CD14-positive monocyte (primary cell): ENCODE results near the gene RASSF4. TPM values are rescaled to one million over a fixed set of nuclear protein-coding genes. Genes with fewer than 3 reads are reported as not detected.
A peak's percentile ranks its signal among the peaks of the same experiment; 100 is the strongest.

Experiments used
- DNase-seq, 3 donors: peaks; one replicate each; pipeline ENCODE4 v3.0.0-alpha.2; 2011 to 2022
- H2AFZ ChIP-seq: 2 replicates; pipeline ENCODE4 v1.6.0; 2012; ENCODE audit warnings: mild to moderate bottlenecking, low read depth, low read length, inconsistent platforms; ENCODE audit not compliant: insufficient read depth, poor library complexity, severe bottlenecking
- H3K27ac ChIP-seq, 2 donors: 1 replicate in 1 of 2; 2 replicates in 1 of 2; pipeline ENCODE4 v1.5.1; 2012 to 2013; ENCODE audit warnings: low read length in 2 of 2, control low read depth in 1 of 2, inconsistent platforms in 1 of 2, low read depth in 1 of 2, mild to moderate bottlenecking in 1 of 2
- H3K27me3 ChIP-seq, 2 donors: one replicate each; pipeline versions ENCODE4 v1.6.0 to v1.6.1; 2011 to 2013; ENCODE audit warnings: low read length in 2 of 2; ENCODE audit not compliant: control insufficient read depth in 2 of 2, insufficient read depth in 2 of 2
- H3K36me3 ChIP-seq, 2 donors: replicated peaks in 1 of 2; 1 replicate in 1 of 2; 2 replicates in 1 of 2; pipeline versions ENCODE4 v1.5.1 to v1.6.1; 2012 to 2013; ENCODE audit warnings: low read length in 2 of 2, control low read depth in 1 of 2, inconsistent platforms in 1 of 2, mild to moderate bottlenecking in 1 of 2; ENCODE audit not compliant: insufficient read depth in 2 of 2, control insufficient read depth in 1 of 2
- H3K4me1 ChIP-seq, 2 donors: 1 replicate in 1 of 2; 2 replicates in 1 of 2; pipeline versions ENCODE4 v1.5.1 to v1.6.1; 2012 to 2013; ENCODE audit warnings: low read length in 2 of 2, control low read depth in 1 of 2, inconsistent platforms in 1 of 2, mild to moderate bottlenecking in 1 of 2, moderate library complexity in 1 of 2; ENCODE audit not compliant: insufficient read depth in 2 of 2, control insufficient read depth in 1 of 2
- H3K4me2 ChIP-seq: replicated peaks from 2 replicates; pipeline ENCODE3; 2012; ENCODE audit warnings: low read length, moderate library complexity, mild to moderate bottlenecking; ENCODE audit not compliant: poor library complexity, severe bottlenecking; ENCODE audit errors: extremely low read depth
- H3K4me3 ChIP-seq, 3 experiments: fragments of 200-600 bp in 1 of 3; sonication (generic) in 1 of 3; replicated peaks in 1 of 3; 1 replicate in 2 of 3; 2 replicates in 1 of 3; pipeline ENCODE4 v1.5.1; 2011 to 2013; ENCODE audit warnings: low read length in 3 of 3, mild to moderate bottlenecking in 3 of 3, control low read depth in 2 of 3, low read depth in 2 of 3, inconsistent platforms in 1 of 3, moderate library complexity in 1 of 3
- H3K79me2 ChIP-seq: 2 replicates; pipeline ENCODE4 v1.6.0; 2012; ENCODE audit warnings: mild to moderate bottlenecking, control low read depth, inconsistent platforms, low read length, moderate library complexity; ENCODE audit not compliant: insufficient read depth
- H3K9ac ChIP-seq: 2 replicates; pipeline ENCODE4 v1.6.0; 2017; ENCODE audit warnings: low read length, mild to moderate bottlenecking; ENCODE audit not compliant: insufficient read depth, poor library complexity, severe bottlenecking
- H3K9me3 ChIP-seq, 2 donors: replicated peaks in 1 of 2; 1 replicate in 1 of 2; 2 replicates in 1 of 2; pipeline versions ENCODE4 v1.5.1 to v1.6.1; 2012 to 2013; ENCODE audit warnings: low read length in 2 of 2, control low read depth in 1 of 2; ENCODE audit not compliant: control insufficient read depth in 1 of 2, insufficient read depth in 1 of 2
- H4K20me1 ChIP-seq: 2 replicates; pipeline ENCODE4 v1.6.0; 2012; ENCODE audit warnings: mild to moderate bottlenecking, low read length, control low read depth, moderate library complexity; ENCODE audit not compliant: insufficient read depth
- H3K27ac Mint-ChIP-seq, 7 donors: one replicate each; pipeline ENCODE4 v1.8.0; 2020; ENCODE audit warnings: mild to moderate bottlenecking in 7 of 7, mixed read lengths in 7 of 7, moderate library complexity in 6 of 7, inconsistent platforms in 2 of 7
- H3K27me3 Mint-ChIP-seq, 3 donors: one replicate each; pipeline ENCODE4 v1.8.0; 2021 to 2022; ENCODE audit warnings: low read depth in 3 of 3, mild to moderate bottlenecking in 3 of 3, mixed read lengths in 3 of 3, moderate library complexity in 3 of 3, inconsistent platforms in 1 of 3
- H3K36me3 Mint-ChIP-seq, 2 donors: one replicate each; pipeline ENCODE4 v1.8.0; 2020; ENCODE audit warnings: mixed read lengths in 2 of 2, inconsistent platforms in 1 of 2, mild to moderate bottlenecking in 1 of 2
- H3K4me1 Mint-ChIP-seq: one replicate; pipeline ENCODE4 v1.8.0; 2020; ENCODE audit warnings: mild to moderate bottlenecking, mixed read lengths
- H3K4me3 Mint-ChIP-seq, 2 donors: one replicate each; pipeline ENCODE4 v1.8.0; 2020; ENCODE audit warnings: mild to moderate bottlenecking in 2 of 2, mixed read lengths in 2 of 2, moderate library complexity in 1 of 2
- H3K9me3 Mint-ChIP-seq, 7 donors: one replicate each; pipeline ENCODE4 v1.8.0; 2020 to 2022; ENCODE audit warnings: mixed read lengths in 7 of 7, mild to moderate bottlenecking in 6 of 7, moderate library complexity in 6 of 7, inconsistent platforms in 2 of 7
- CTCF ChIP-seq: fragments of 200-600 bp; IDR thresholded peaks from one replicate; pipeline ENCODE4 v1.8.0; 2022; ENCODE audit warnings: antibody characterized with exemption, mild to moderate bottlenecking
- WGBS: methylation state at CpG from one replicate; pipeline ENCODE4 v1.1.5; 2013; ENCODE audit warnings: missing lambda C conversion rate; ENCODE audit not compliant: insufficient coverage; 5-methylcytosine and 5-hydroxymethylcytosine counted together
- intact Hi-C, 2 donors: fragments of 100-400 bp; cut with micrococcal nuclease; formaldehyde crosslinking; loops; one replicate each; pipeline versions ENCODE4 v1.15.0 to v1.15.1; 2023
- polyA plus RNA-seq, 3 donors: library from polyadenylated mRNA; depleted of rRNA in 1 of 3; unstranded in 2 of 3; stranded (reverse) in 1 of 3; fragments of 300-500 nt in 2 of 3; fragments of >200 nt in 1 of 3; fragmentation: Illumina TruSeq in 2 of 3; gene quantifications; 1 replicate in 2 of 3; 2 replicates in 1 of 3; pipeline ENCODE4 v1.2.3, GENCODE V29; 2012 to 2021

Gene RASSF4
- polyA plus RNA-seq, 3 donors, result 117 to 290 (median 120) TPM

DNA sequence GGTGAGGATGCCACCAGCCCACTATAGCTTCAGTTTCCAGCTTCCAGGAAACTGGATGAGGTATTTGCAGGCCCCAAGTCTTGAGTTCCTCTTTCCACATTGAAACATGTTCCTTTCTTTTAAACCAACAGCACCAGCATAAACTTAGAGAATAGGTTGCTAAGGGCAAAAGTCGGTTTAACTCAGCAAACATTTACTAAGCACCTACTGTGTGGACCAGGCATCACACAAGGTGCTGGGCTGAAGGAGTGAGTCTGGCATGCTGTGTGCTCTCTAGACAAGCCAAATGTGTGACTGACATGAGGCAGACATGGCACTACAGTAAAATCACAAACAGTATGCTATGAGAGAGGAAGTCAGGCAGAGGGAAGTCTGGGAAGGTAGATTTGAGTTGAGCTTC is 11.0 kb upstream of the RASSF4 start:
- peaks cover 0 to 4% (median 0%) of the 10 kb centered on the region in 3 donors for H3K27me3 Mint-ChIP-seq
- Histone ChIP-seq H3K9ac (no peak overlapping the region), H3K4me1 (peaks cover 52 to 59% of the 10 kb centered on the region in 2 donors), H2AFZ (no peak overlapping the region), H3K9me3 (peaks cover 0 to 6% of the 10 kb centered on the region in 2 donors), H3K79me2 (peaks cover 40% of the 10 kb centered on the region), H3K27me3 (no peaks in the 10 kb centered on the region), H4K20me1 (peaks cover 39% of the 10 kb centered on the region), H3K4me2 (peak overlapping the region; percentile 57), H3K36me3 (peaks cover 4 to 27% of the 10 kb centered on the region in 2 donors), H3K27ac (peak overlapping the region; percentile 66 to 76), H3K4me3 (peak overlapping the region in 1 of 3 experiments; percentile 38)
- intact Hi-C loops, result no loop called here
- WGBS, result no CpG with 5 or more reads among the region's 1 CpG
- peaks cover 63% of the 10 kb centered on the region for H3K4me1 Mint-ChIP-seq
- peaks cover 24 to 32% of the 10 kb centered on the region in 2 donors for H3K36me3 Mint-ChIP-seq
- DNase-seq, result peak in 2 of 3 donors; percentile 41 to 56
- peak overlapping the region in 1 of 2 donors; percentile 21 for H3K4me3 Mint-ChIP-seq
- peaks cover 6 to 10% (median 8%) of the 10 kb centered on the region in 7 donors for H3K9me3 Mint-ChIP-seq
- TF ChIP-seq CTCF, result no peak
- H3K27ac Mint-ChIP-seq, result peak overlapping the region; percentile 72 to 93 (median 89)

DNA sequence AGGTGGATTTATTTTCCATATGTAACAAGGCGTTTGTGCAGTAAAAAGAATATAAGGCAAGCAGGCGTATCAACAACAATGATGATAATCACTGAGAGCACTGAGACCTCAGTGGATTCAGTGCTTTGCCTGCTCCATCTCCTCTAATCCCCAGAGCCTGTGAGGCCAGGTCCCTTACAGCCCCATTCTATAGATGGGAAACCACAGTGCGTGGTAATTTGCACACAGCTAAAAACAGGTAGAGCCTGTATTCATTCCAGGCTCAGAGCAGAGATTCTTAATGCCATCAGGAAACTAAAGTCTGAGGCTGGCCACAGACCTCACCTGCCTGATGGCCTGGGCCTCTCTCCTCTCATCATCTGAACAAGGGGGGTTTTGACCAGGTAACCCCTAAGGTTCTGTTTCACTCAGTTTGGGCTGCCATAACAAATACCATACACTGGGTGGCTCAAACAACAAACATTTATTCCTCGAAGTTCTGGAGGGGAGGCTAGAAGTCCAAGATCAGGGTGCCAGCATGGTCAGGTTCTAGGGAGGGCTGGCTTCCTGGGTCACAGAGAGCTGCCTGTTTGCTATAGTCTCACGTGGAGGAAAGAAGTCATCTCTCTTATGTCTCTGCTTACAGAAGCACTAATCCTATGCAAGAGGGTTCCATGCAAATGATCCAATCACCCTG is 10.3 kb upstream of the RASSF4 start:
- Mint-ChIP-seq H3K36me3 (peaks cover 31 to 38% of the 10 kb centered on the region in 2 donors), H3K27ac (peak overlapping the region; percentile 72 to 93 (median 88)), H3K9me3 (peaks cover 3 to 7% (median 5%) of the 10 kb centered on the region in 7 donors), H3K4me1 (peaks cover 63% of the 10 kb centered on the region), H3K4me3 (peak overlapping the region in 1 of 2 donors; percentile 16), H3K27me3 (peaks cover 0 to 4% (median 0%) of the 10 kb centered on the region in 3 donors)
- H3K27ac ChIP-seq, result peak overlapping the region; percentile 66 to 76
- no peak overlapping the region for H2AFZ ChIP-seq
- peak overlapping the region in 1 of 3 experiments; percentile 38 for H3K4me3 ChIP-seq
- H4K20me1 ChIP-seq, result peaks cover 44% of the 10 kb centered on the region
- H3K27me3 ChIP-seq, result no peaks in the 10 kb centered on the region
- peaks cover 0 to 4% of the 10 kb centered on the region in 2 donors for H3K9me3 ChIP-seq
- peak overlapping the region; percentile 57 for H3K4me2 ChIP-seq
- no peak overlapping the region for H3K9ac ChIP-seq
- H3K4me1 ChIP-seq, result peaks cover 52 to 59% of the 10 kb centered on the region in 2 donors
- no peak for DNase-seq
- TF ChIP-seq CTCF, result no peak
- no CpG with 5 or more reads among the region's 5 CpGs for WGBS
- peaks cover 5 to 33% of the 10 kb centered on the region in 2 donors for H3K36me3 ChIP-seq
- intact Hi-C loops, result no loop called here
- peaks cover 47% of the 10 kb centered on the region for H3K79me2 ChIP-seq
